H9 (cell line): ENCODE results near the gene CTNNA3. TPM values are rescaled to one million over a fixed set of nuclear protein-coding genes. Genes with fewer than 3 reads are reported as not detected.

ENCODE experiments used
- DNase-seq: peaks from one replicate; pipeline ENCODE4 v3.0.0-alpha.2; 2017
- H2AFZ ChIP-seq: one replicate; pipeline ENCODE4 v1.6.1; 2013; ENCODE audit warnings: mild to moderate bottlenecking, low read length, control low read depth, moderate library complexity
- H2AK5ac ChIP-seq: 2 replicates; pipeline ENCODE4 v1.6.1; 2013; ENCODE audit warnings: low read length, control low read depth, mixed read lengths; ENCODE audit not compliant: insufficient read length
- H2BK120ac ChIP-seq: one replicate; pipeline ENCODE4 v1.6.1; 2013; ENCODE audit warnings: low read depth, mild to moderate bottlenecking, low read length, control low read depth, inconsistent platforms; ENCODE audit not compliant: poor library complexity, severe bottlenecking
- H2BK12ac ChIP-seq: 2 replicates; pipeline ENCODE4 v1.6.1; 2013; ENCODE audit warnings: low read length, control low read depth, mixed read lengths, low read depth; ENCODE audit not compliant: insufficient read length
- H2BK15ac ChIP-seq: 2 replicates; pipeline ENCODE4 v1.6.1; 2013; ENCODE audit warnings: low read depth, low read length, control low read depth
- H2BK20ac ChIP-seq: one replicate; pipeline ENCODE4 v1.6.1; 2013; ENCODE audit warnings: low read depth, mild to moderate bottlenecking, low read length, control low read depth, inconsistent platforms; ENCODE audit not compliant: poor library complexity, severe bottlenecking
- H2BK5ac ChIP-seq: 2 replicates; pipeline ENCODE4 v1.6.1; 2013; ENCODE audit warnings: low read length, control low read depth, mixed read lengths; ENCODE audit not compliant: insufficient read length
- H3K14ac ChIP-seq: 2 replicates; pipeline ENCODE4 v1.6.1; 2013; ENCODE audit warnings: low read length, control low read depth; ENCODE audit not compliant: insufficient read depth
- H3K18ac ChIP-seq: 2 replicates; pipeline ENCODE4 v1.6.1; 2013; ENCODE audit warnings: low read depth, mild to moderate bottlenecking, mixed read lengths, low read length, control low read depth; ENCODE audit not compliant: insufficient read length
- H3K23ac ChIP-seq: 2 replicates; pipeline ENCODE4 v1.6.1; 2013; ENCODE audit warnings: low read length, control low read depth, mixed read lengths, low read depth; ENCODE audit not compliant: insufficient read length
- H3K23me2 ChIP-seq: 2 replicates; pipeline ENCODE4 v1.6.1; 2013; ENCODE audit warnings: low read depth, mild to moderate bottlenecking, mixed read lengths, low read length, control low read depth; ENCODE audit not compliant: insufficient read length, poor library complexity, severe bottlenecking
- H3K27ac ChIP-seq: 2 replicates; pipeline ENCODE4 v1.5.1; 2013; ENCODE audit warnings: low read length, control low read depth, mixed read lengths, low read depth; ENCODE audit not compliant: insufficient read length
- H3K27me3 ChIP-seq: 2 replicates; pipeline ENCODE4 v1.6.1; 2013; ENCODE audit warnings: low read length, control low read depth, inconsistent platforms; ENCODE audit not compliant: insufficient read depth
- H3K4ac ChIP-seq: 2 replicates; pipeline ENCODE4 v1.6.1; 2013; ENCODE audit warnings: low read depth, mild to moderate bottlenecking, control low read depth, inconsistent platforms, low read length, moderate library complexity
- H3K4me1 ChIP-seq: 2 replicates; pipeline ENCODE4 v1.6.1; 2013; ENCODE audit warnings: low read length, control low read depth, inconsistent platforms; ENCODE audit not compliant: insufficient read depth
- H3K4me2 ChIP-seq: 2 replicates; pipeline ENCODE4 v1.6.1; 2013; ENCODE audit warnings: low read length, control low read depth, mixed read lengths; ENCODE audit not compliant: insufficient read length, insufficient read depth
- H3K56ac ChIP-seq: 2 replicates; pipeline ENCODE4 v1.6.1; 2013; ENCODE audit warnings: low read depth, mild to moderate bottlenecking, mixed read lengths, low read length, control low read depth; ENCODE audit not compliant: insufficient read length
- H3K79me1 ChIP-seq: 2 replicates; pipeline ENCODE4 v1.6.1; 2013; ENCODE audit warnings: low read depth, mild to moderate bottlenecking, moderate library complexity, low read length, control low read depth, inconsistent platforms; ENCODE audit not compliant: insufficient read depth, poor library complexity, severe bottlenecking
- H3K79me2 ChIP-seq: 2 replicates; pipeline ENCODE4 v1.6.1; 2013; ENCODE audit warnings: low read length, control low read depth, inconsistent platforms; ENCODE audit not compliant: insufficient read depth
- H3K9ac ChIP-seq: 2 replicates; pipeline ENCODE4 v1.6.1; 2013; ENCODE audit warnings: low read length, control low read depth, mixed read lengths; ENCODE audit not compliant: insufficient read length; ENCODE audit errors: extremely low read depth
- H3K9me3 ChIP-seq: one replicate; pipeline ENCODE4 v1.6.1; 2013; ENCODE audit warnings: low read depth, low read length, inconsistent platforms; ENCODE audit not compliant: control insufficient read depth
- H3T11ph ChIP-seq: one replicate; pipeline ENCODE4 v1.6.1; 2013; ENCODE audit warnings: mild to moderate bottlenecking, low read length, control low read depth, inconsistent platforms
- H4K20me1 ChIP-seq: one replicate; pipeline ENCODE4 v1.6.1; 2013; ENCODE audit not compliant: control insufficient read depth, insufficient read length, insufficient read depth
- H4K5ac ChIP-seq: 2 replicates; pipeline ENCODE4 v1.6.1; 2013; ENCODE audit warnings: low read depth, mild to moderate bottlenecking, mixed read lengths, low read length, control low read depth; ENCODE audit not compliant: insufficient read length
- H4K8ac ChIP-seq: replicated peaks from 2 replicates; pipeline ENCODE4 v1.6.1; 2013; ENCODE audit warnings: low read length, control low read depth, mixed read lengths, low read depth; ENCODE audit not compliant: insufficient read length
- H4K91ac ChIP-seq: 2 replicates; pipeline ENCODE4 v1.6.1; 2013; ENCODE audit warnings: low read depth, mild to moderate bottlenecking, moderate library complexity, mixed read lengths, low read length, control low read depth; ENCODE audit not compliant: insufficient read length
- H3K27ac Mint-ChIP-seq, 3 experiments: 2 replicates in 2 of 3; 3 replicates in 1 of 3; pipeline ENCODE4 v1.8.0; 2020 to 2021; ENCODE audit warnings: mixed read lengths in 3 of 3, mild to moderate bottlenecking in 1 of 3, moderate library complexity in 1 of 3
- H3K27me3 Mint-ChIP-seq: 2 replicates; pipeline ENCODE4 v1.8.0; 2021; ENCODE audit warnings: low read depth, mild to moderate bottlenecking, moderate library complexity, mixed read lengths
- H3K36me3 Mint-ChIP-seq, 3 experiments: 2 replicates in 2 of 3; 3 replicates in 1 of 3; pipeline ENCODE4 v1.8.0; 2020 to 2021; ENCODE audit warnings: low read depth in 3 of 3, mixed read lengths in 3 of 3; ENCODE audit not compliant: insufficient read depth in 1 of 3
- H3K4me1 Mint-ChIP-seq, 2 experiments: 2 replicates each; pipeline ENCODE4 v1.8.0; 2020; ENCODE audit warnings: mixed read lengths in 2 of 2
- H3K4me3 Mint-ChIP-seq, 2 experiments: 2 replicates in 1 of 2; 3 replicates in 1 of 2; pipeline ENCODE4 v1.8.0; 2020 to 2021; ENCODE audit warnings: mild to moderate bottlenecking in 2 of 2, mixed read lengths in 2 of 2, moderate library complexity in 1 of 2
- H3K9me3 Mint-ChIP-seq, 2 experiments: 2 replicates in 1 of 2; 3 replicates in 1 of 2; pipeline ENCODE4 v1.8.0; 2020; ENCODE audit warnings: mild to moderate bottlenecking in 2 of 2, mixed read lengths in 2 of 2, moderate library complexity in 1 of 2
- CTCF ChIP-seq: fragments of 200-600 bp; sonication (generic); conservative IDR thresholded peaks from 3 replicates; pipeline ENCODE4 v1.8.0; 2021; ENCODE audit warnings: antibody characterized with exemption, mild to moderate bottlenecking
- WGBS: extraction: QIAGEN DNeasy Blood & Tissue Kit; methylation state at CpG from one replicate; pipeline ENCODE4 v1.1.7; 2013; ENCODE audit warnings: missing lambda C conversion rate, low lambda C conversion rate, mixed read lengths; ENCODE audit not compliant: insufficient read length; ENCODE audit errors: extremely low coverage; 5-methylcytosine and 5-hydroxymethylcytosine counted together
- total RNA-seq: library from RNA; stranded (reverse); gene quantifications from 2 replicates; pipeline ENCODE4 v1.2.1, GENCODE V29; 2021

The CTNNA3 gene
- total RNA-seq, 1 experiment from 2014 or later, result 3.3 TPM

- Histone ChIP-seq H3K79me2 (no peaks in the 10 kb centered on the region), H3K9ac (no peak overlapping the region), H2AFZ (no peak overlapping the region), H4K5ac (no peak overlapping the region), H2BK120ac (no peak overlapping the region), H4K20me1 (no peaks in the 10 kb centered on the region), H3K79me1 (no peaks in the 10 kb centered on the region), H3K23me2 (no peaks in the 10 kb centered on the region), H3K14ac (no peak overlapping the region), H2BK15ac (no peak overlapping the region), H3K27me3 (no peaks in the 10 kb centered on the region), H3K4me2 (no peak overlapping the region), H2BK5ac (no peak overlapping the region), H3K27ac (no peak overlapping the region), H4K8ac (no peak overlapping the region), H3K4me1 (no peaks in the 10 kb centered on the region), H3K4ac (no peak overlapping the region), H3K56ac (no peak overlapping the region), H2AK5ac (no peak overlapping the region), H3K18ac (no peak overlapping the region), H3K23ac (no peak overlapping the region), H2BK12ac (no peak overlapping the region), H3T11ph (no peak overlapping the region), H4K91ac (no peak overlapping the region), H3K9me3 (no peaks in the 10 kb centered on the region), H2BK20ac (no peak overlapping the region)
- TF ChIP-seq CTCF, result no peak
- Mint-ChIP-seq H3K27ac (no peak overlapping the region), H3K9me3 (peaks cover 5 to 8% of the 10 kb centered on the region in 2 experiments), H3K4me1 (no peaks in the 10 kb centered on the region), H3K4me3 (no peak overlapping the region), H3K36me3 (peaks cover 0 to 13% (median 7%) of the 10 kb centered on the region in 3 experiments; a peak in 5 of 7 replicates), H3K27me3 (no peaks in the 10 kb centered on the region)
- DNase-seq, result no peak
- no CpG with 5 or more reads among the region's 2 CpGs for WGBS
Measured at GRCh38 chr10:66746711-66747110, 949.3 kb downstream of the CTNNA3 start.
